Renal cortex interstitium (tissue), 15 donors: ENCODE measurements around the gene SEC14L3. TPM values are rescaled to one million over a fixed set of nuclear protein-coding genes. Genes with fewer than 3 reads are reported as not detected.

Source experiments
- DNase-seq, 11 donors: peaks; one replicate each; pipeline ENCODE4 v3.0.0-alpha.2; 2013; ENCODE audit warnings: low read depth in 9 of 11, low spot score in 4 of 11; ENCODE audit errors: extremely low read depth in 1 of 11
- long read RNA-seq, 16 experiments: transcript quantifications; one replicate each; lab custom pipeline, GENCODE V29; 2026
- polyA plus RNA-seq, 3 donors: library from polyadenylated mRNA; unstranded; fragments of 120-200 nt; gene quantifications; one replicate each; pipeline ENCODE4 v1.2.1, GENCODE V29; 2013; ENCODE audit not compliant: insufficient read length in 3 of 3

The SEC14L3 gene
- polyA plus RNA-seq = under 1 TPM in 1 of 3 donors, not detected in 2; 0.04 TPM
- long read RNA-seq, donor 1 = 0 reads
- long read RNA-seq, donor 2 = 0 reads
- long read RNA-seq, donor 3 = 0 reads
- long read RNA-seq, donor 4 = 0 reads
- long read RNA-seq, donor 5 = 0 reads
- long read RNA-seq, donor 6 = 0 reads
- long read RNA-seq, donor 7 = 0 reads
- long read RNA-seq, donor 8 = 0 reads
- long read RNA-seq, donor 9 = 0 reads
- long read RNA-seq, donor 10 = 0 reads
- long read RNA-seq, donor 11 = 0 reads
- long read RNA-seq, donor 12 = 0 reads
- long read RNA-seq, donor 13 = 0 reads
- long read RNA-seq, donor 14 = 0 reads
- long read RNA-seq, donor 15 = 0 reads
- long read RNA-seq, donor 16 = 0 reads

- DNase-seq = no peak
Measured at GRCh38 chr22:30471616-30472318, at the start of gene SEC14L3. TSS of gene SEC14L3 (minus strand) at chr22:30472017. CDS start at chr22:30471958, 59 bp downstream.

- no peak for DNase-seq
Measured at GRCh38 chr22:30519842-30520425, 48.1 kb upstream of the SEC14L3 start.

GRCh38 chr22:30516731-30517130 lies 44.9 kb upstream of the SEC14L3 start:
- no peak for DNase-seq

GRCh38 chr22:30516273-30516672 lies 44.5 kb upstream of the SEC14L3 start:
- no peak for DNase-seq

- no peak for DNase-seq
Measured at GRCh38 chr22:30514252-30514651, 42.4 kb upstream of the SEC14L3 start.

- no peak for DNase-seq
Measured at GRCh38 chr22:30513462-30513861, 41.6 kb upstream of the SEC14L3 start.

- no peak for DNase-seq
Measured at GRCh38 chr22:30511911-30512310, 40.1 kb upstream of the SEC14L3 start.

- DNase-seq = no peak
Measured at GRCh38 chr22:30511109-30511508, 39.3 kb upstream of the SEC14L3 start.

GRCh38 chr22:30508216-30508615 lies 36.4 kb upstream of the SEC14L3 start:
- no peak for DNase-seq

- DNase-seq = no peak
Measured at GRCh38 chr22:30507670-30508069, 35.9 kb upstream of the SEC14L3 start.

- no peak for DNase-seq
Measured at GRCh38 chr22:30506507-30506968, 34.7 kb upstream of the SEC14L3 start.

GRCh38 chr22:30503551-30503950 lies 31.7 kb upstream of the SEC14L3 start:
- DNase-seq = no peak

- no peak for DNase-seq
Measured at GRCh38 chr22:30502911-30503310, 31.1 kb upstream of the SEC14L3 start.

- no peak for DNase-seq
Measured at GRCh38 chr22:30502153-30502552, 30.3 kb upstream of the SEC14L3 start.

- no peak for DNase-seq
Measured at GRCh38 chr22:30500628-30501027, 28.8 kb upstream of the SEC14L3 start.

GRCh38 chr22:30497466-30498150 lies 25.8 kb upstream of the SEC14L3 start:
- no peak for DNase-seq

- DNase-seq = no peak
Measured at GRCh38 chr22:30495041-30495784, 23.4 kb upstream of the SEC14L3 start.

- no peak for DNase-seq
Measured at GRCh38 chr22:30492144-30492543, 20.3 kb upstream of the SEC14L3 start.

- DNase-seq = no peak
Measured at GRCh38 chr22:30491381-30491780, 19.6 kb upstream of the SEC14L3 start.
